Neural cell (in vitro differentiated cells): ENCODE data around the gene MCM9.

Experiments
- EP300 ChIP-seq: fragments of 450-650 bp; conservative IDR thresholded peaks from 2 replicates; pipeline ENCODE4 v1.6.1; 2014; ENCODE audit warnings: antibody characterized with exemption, mild to moderate bottlenecking, moderate library complexity; ENCODE audit not compliant: poor library complexity, severe bottlenecking
- EZH2 ChIP-seq: fragments of 200-600, 300-800 bp; shearing (Covaris generic), sonication (generic); IDR thresholded peaks from 2 replicates; pipeline ENCODE4 v1.6.1; 2014; ENCODE audit warnings: antibody characterized with exemption, low read length, borderline replicate concordance, mild to moderate bottlenecking; ENCODE audit not compliant: insufficient read depth, poor library complexity, severe bottlenecking
- POLR2AphosphoS5 ChIP-seq: IDR thresholded peaks from 2 replicates; pipeline ENCODE4 v1.6.1; 2012
- REST ChIP-seq: IDR thresholded peaks from 2 replicates; pipeline ENCODE4 v1.6.1; 2012; ENCODE audit warnings: borderline replicate concordance
- SMC3 ChIP-seq: fragments of 450-650 bp; conservative IDR thresholded peaks from 2 replicates; pipeline ENCODE4 v1.6.1; 2014; ENCODE audit warnings: antibody characterized with exemption, mild to moderate bottlenecking, moderate library complexity; ENCODE audit not compliant: poor library complexity
- TF ChIP-seq, protein P1 (sequence below): fragments of 450-650 bp; IDR thresholded peaks from 2 replicates; pipeline ENCODE4 v1.5.1; 2014; ENCODE audit warnings: antibody characterized with exemption, mild to moderate bottlenecking, moderate library complexity; ENCODE audit not compliant: poor library complexity, severe bottlenecking

DNA sequence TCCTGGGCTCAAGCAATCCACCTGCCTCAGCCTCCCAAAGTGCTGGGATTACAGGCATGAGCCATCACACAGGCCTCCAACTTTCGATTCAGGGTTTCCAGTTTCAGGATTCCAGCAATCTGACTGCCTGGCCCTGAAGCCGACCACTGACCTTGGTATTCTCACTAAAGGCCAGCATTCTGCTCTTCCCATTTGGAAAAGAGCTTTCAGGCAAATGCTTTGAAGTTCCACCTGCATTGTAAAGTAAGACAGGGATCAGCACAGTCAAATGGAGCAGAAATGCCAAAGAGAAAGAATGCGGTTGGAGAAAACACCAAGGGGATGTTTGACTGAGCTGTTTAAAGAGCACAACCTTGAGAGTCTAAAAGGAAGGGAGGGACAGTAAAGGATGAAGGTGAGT is 166.5 kb downstream of the MCM9 start:
- TF ChIP-seq, protein P1, sequence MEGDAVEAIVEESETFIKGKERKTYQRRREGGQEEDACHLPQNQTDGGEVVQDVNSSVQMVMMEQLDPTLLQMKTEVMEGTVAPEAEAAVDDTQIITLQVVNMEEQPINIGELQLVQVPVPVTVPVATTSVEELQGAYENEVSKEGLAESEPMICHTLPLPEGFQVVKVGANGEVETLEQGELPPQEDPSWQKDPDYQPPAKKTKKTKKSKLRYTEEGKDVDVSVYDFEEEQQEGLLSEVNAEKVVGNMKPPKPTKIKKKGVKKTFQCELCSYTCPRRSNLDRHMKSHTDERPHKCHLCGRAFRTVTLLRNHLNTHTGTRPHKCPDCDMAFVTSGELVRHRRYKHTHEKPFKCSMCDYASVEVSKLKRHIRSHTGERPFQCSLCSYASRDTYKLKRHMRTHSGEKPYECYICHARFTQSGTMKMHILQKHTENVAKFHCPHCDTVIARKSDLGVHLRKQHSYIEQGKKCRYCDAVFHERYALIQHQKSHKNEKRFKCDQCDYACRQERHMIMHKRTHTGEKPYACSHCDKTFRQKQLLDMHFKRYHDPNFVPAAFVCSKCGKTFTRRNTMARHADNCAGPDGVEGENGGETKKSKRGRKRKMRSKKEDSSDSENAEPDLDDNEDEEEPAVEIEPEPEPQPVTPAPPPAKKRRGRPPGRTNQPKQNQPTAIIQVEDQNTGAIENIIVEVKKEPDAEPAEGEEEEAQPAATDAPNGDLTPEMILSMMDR: no peak
- TF ChIP-seq REST (no peak), EZH2 (no peak), EP300 (no peak), SMC3 (no peak), POLR2AphosphoS5 (no peak)
